Fibroblast of lung (primary cell): ENCODE results near the gene ELOF1. TPM values are rescaled to one million over a fixed set of nuclear protein-coding genes. Genes with fewer than 3 reads are reported as not detected.

Source experiments
- DNase-seq, 2 donors: peaks; one replicate each; pipeline versions ENCODE4 v3.0.0 to v3.0.0-alpha.2; 2010; ENCODE audit warnings: low read depth in 2 of 2
- H2AFZ ChIP-seq: 2 replicates; pipeline ENCODE4 v1.5.1; 2012; ENCODE audit warnings: low read length, control low read depth, inconsistent platforms
- H3K27ac ChIP-seq: 2 replicates; pipeline ENCODE4 v1.5.1; 2011; ENCODE audit warnings: low read length, control low read depth; ENCODE audit not compliant: insufficient read depth
- H3K27me3 ChIP-seq: 2 replicates; pipeline ENCODE4 v1.5.1; 2011; ENCODE audit warnings: mild to moderate bottlenecking, low read length; ENCODE audit not compliant: control insufficient read depth, insufficient read depth
- H3K36me3 ChIP-seq: 2 replicates; pipeline ENCODE4 v1.5.1; 2011; ENCODE audit warnings: low read length; ENCODE audit not compliant: control insufficient read depth, insufficient read depth
- H3K4me1 ChIP-seq: 2 replicates; pipeline ENCODE4 v1.5.1; 2011; ENCODE audit warnings: low read length; ENCODE audit not compliant: control insufficient read depth, insufficient read depth; ENCODE audit errors: extremely low read depth
- H3K4me2 ChIP-seq: 2 replicates; pipeline ENCODE4 v1.5.1; 2011; ENCODE audit warnings: low read length, control low read depth; ENCODE audit not compliant: insufficient read depth; ENCODE audit errors: extremely low read depth
- H3K4me3 ChIP-seq, 4 experiments: fragments of 200-600 bp in 1 of 4; sonication (generic) in 1 of 4; replicated peaks in 1 of 4; 2 replicates each; pipeline ENCODE4 v1.5.1; 2011 to 2016; ENCODE audit warnings: low read length in 4 of 4, low read depth in 3 of 4, mild to moderate bottlenecking in 3 of 4, control low read depth in 2 of 4, inconsistent platforms in 1 of 4, mixed read lengths in 1 of 4; ENCODE audit not compliant: insufficient read depth in 1 of 4; ENCODE audit errors: control extremely low read depth in 1 of 4
- H3K79me2 ChIP-seq: 2 replicates; pipeline ENCODE4 v1.5.1; 2012; ENCODE audit warnings: mild to moderate bottlenecking, low read length, inconsistent platforms; ENCODE audit not compliant: control insufficient read depth, insufficient read depth
- H3K9ac ChIP-seq: 2 replicates; pipeline ENCODE4 v1.5.1; 2011; ENCODE audit warnings: mild to moderate bottlenecking, low read length, control low read depth; ENCODE audit not compliant: insufficient read depth
- H3K9me3 ChIP-seq: 2 replicates; pipeline ENCODE4 v1.5.1; 2012; ENCODE audit warnings: low read depth, low read length; ENCODE audit not compliant: control insufficient read depth, insufficient read depth
- H4K20me1 ChIP-seq: 2 replicates; pipeline ENCODE4 v1.5.1; 2011; ENCODE audit warnings: low read length; ENCODE audit not compliant: control insufficient read depth, insufficient read depth; ENCODE audit errors: extremely low read depth
- CTCF ChIP-seq, 2 donors: IDR thresholded peaks in 1 of 2; conservative IDR thresholded peaks in 1 of 2; 1 replicate in 1 of 2; 2 replicates in 1 of 2; pipeline ENCODE4 v1.5.1; 2011 to 2012; ENCODE audit warnings: low read length in 2 of 2, control low read depth in 1 of 2, inconsistent platforms in 1 of 2, low read depth in 1 of 2, mild to moderate bottlenecking in 1 of 2
- EZH2 ChIP-seq: IDR thresholded peaks from 2 replicates; pipeline ENCODE4 v1.5.1; 2012; ENCODE audit warnings: low read length, control low read depth, mild to moderate bottlenecking; ENCODE audit errors: missing control alignments
- polyA plus RNA-seq, 2 donors: library from polyadenylated mRNA; depleted of rRNA in 1 of 2; stranded (reverse) in 1 of 2; unstranded in 1 of 2; fragments of >200 nt; gene quantifications; 2 replicates each; pipeline ENCODE4 v1.2.1, GENCODE V29; 2011 to 2012; ENCODE audit warnings: missing spikeins in 1 of 2
- total RNA-seq: library from RNA; depleted of rRNA; stranded (reverse); fragments of >200 nt; gene quantifications from 2 replicates; pipeline ENCODE4 v1.2.1, GENCODE V29; 2014

The ELOF1 gene
- total and polyA plus RNA-seq, 2 donors (not counting 1 experiment from before 2014, with no cell fraction given), result 29.6 to 52.2 TPM

GRCh38 chr19:11513946-11514345 is 45.1 kb downstream of the ELOF1 start:
- no peak overlapping the region for H3K27ac ChIP-seq
- no peak overlapping the region for H3K4me2 ChIP-seq
- DNase-seq, result no peak
- TF ChIP-seq EZH2 (no peak), CTCF (conservative IDR thresholded peaks at IDR 0.05 in 1 of 2, IDR thresholded peaks at IDR 0.05 in 1 of 2; ENCODE audit: low read depth in 1 of 2, low read length in 2 of 2) (no peak)
- H3K36me3 ChIP-seq, result no peaks in the 10 kb centered on the region
- H3K9me3 ChIP-seq, result no peaks in the 10 kb centered on the region
- H3K79me2 ChIP-seq, result no peaks in the 10 kb centered on the region
- H3K27me3 ChIP-seq, result no peaks in the 10 kb centered on the region
- H3K4me1 ChIP-seq, result no peaks in the 10 kb centered on the region
- no peak overlapping the region for H2AFZ ChIP-seq
- no peak overlapping the region for H3K4me3 ChIP-seq
- H4K20me1 ChIP-seq, result no peaks in the 10 kb centered on the region
- no peak overlapping the region for H3K9ac ChIP-seq

DNA sequence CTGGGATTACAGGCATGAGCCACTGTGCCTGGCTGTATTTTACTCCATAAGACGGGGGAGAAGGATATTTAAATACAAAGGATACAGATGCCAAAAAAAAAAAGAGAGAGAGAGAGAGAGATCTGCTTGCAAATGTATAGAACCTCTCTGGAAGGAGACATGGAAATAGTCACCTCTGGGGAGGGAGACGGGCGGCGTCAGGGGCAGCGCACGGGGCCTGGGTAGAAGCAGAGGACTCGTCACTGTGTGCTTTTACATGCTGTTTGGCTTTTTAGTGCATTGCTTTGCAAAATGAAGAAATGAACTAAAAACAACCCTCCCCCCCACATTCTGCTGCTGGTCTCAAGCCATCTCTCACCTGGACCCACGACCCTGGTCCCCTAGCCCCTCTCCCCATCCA is 48.6 kb downstream of the ELOF1 start:
- H4K20me1 ChIP-seq, result no peaks in the 10 kb centered on the region
- no peak overlapping the region for H3K4me2 ChIP-seq
- H2AFZ ChIP-seq, result no peak overlapping the region
- H3K79me2 ChIP-seq, result no peaks in the 10 kb centered on the region
- no peak overlapping the region for H3K4me3 ChIP-seq
- no peak for DNase-seq
- no peaks in the 10 kb centered on the region for H3K27me3 ChIP-seq
- no peaks in the 10 kb centered on the region for H3K9me3 ChIP-seq
- H3K4me1 ChIP-seq, result peaks cover 6% of the 10 kb centered on the region
- no peak overlapping the region for H3K9ac ChIP-seq
- H3K27ac ChIP-seq, result no peak overlapping the region
- TF ChIP-seq EZH2 (no peak), CTCF (conservative IDR thresholded peaks at IDR 0.05 in 1 of 2, IDR thresholded peaks at IDR 0.05 in 1 of 2; ENCODE audit: low read depth in 1 of 2, low read length in 2 of 2) (no peak)
- no peaks in the 10 kb centered on the region for H3K36me3 ChIP-seq

DNA sequence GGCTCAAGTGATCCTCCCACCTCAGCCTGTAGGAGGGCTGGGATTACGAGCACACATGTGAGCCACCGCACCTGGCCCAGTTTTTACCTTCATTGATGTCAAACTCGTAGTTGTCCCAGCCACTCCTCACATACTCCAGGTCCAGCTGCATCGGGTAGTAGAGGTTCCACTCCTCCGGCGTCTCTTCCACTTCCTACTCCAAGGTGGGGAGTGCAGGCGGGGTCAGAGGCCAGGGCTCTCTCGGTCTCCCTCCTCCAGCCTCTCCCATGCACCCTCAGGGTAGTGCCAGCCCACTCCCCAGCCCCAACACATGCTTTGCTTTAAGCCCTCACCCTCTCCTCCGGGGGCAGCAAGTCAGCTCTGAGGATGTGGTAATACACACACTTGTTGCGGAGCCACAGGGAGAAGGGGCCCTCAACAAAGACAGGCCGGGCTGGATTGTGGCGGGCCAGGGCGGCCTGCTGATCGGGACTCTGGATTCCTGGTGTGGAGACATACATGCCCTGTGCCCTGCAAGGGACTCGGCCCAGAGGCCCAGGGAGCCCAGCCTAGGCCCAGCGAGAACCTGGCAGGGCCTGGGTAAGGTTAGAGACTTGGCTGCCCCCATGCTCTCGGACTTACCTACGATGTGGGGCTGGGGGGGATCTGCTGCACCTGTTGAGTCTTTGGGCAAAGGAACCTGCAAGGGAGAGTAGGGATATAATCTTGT is 51.5 kb downstream of the ELOF1 start:
- no peaks in the 10 kb centered on the region for H3K36me3 ChIP-seq
- H3K4me2 ChIP-seq, result no peak overlapping the region
- no peak overlapping the region for H3K27ac ChIP-seq
- no peak overlapping the region for H2AFZ ChIP-seq
- no peak for DNase-seq
- H3K9ac ChIP-seq, result no peak overlapping the region
- no peaks in the 10 kb centered on the region for H4K20me1 ChIP-seq
- H3K9me3 ChIP-seq, result no peaks in the 10 kb centered on the region
- no peak overlapping the region for H3K4me3 ChIP-seq
- TF ChIP-seq EZH2 (no peak), CTCF (conservative IDR thresholded peaks at IDR 0.05 in 1 of 2, IDR thresholded peaks at IDR 0.05 in 1 of 2; ENCODE audit: low read depth in 1 of 2, low read length in 2 of 2) (no peak)
- H3K79me2 ChIP-seq, result no peaks in the 10 kb centered on the region
- peaks cover 6% of the 10 kb centered on the region for H3K4me1 ChIP-seq
- H3K27me3 ChIP-seq, result no peaks in the 10 kb centered on the region
